Prostate gland (tissue), 2 donors: ENCODE measurements around the gene PRDM1. TPM values are rescaled to one million over a fixed set of nuclear protein-coding genes. Genes with fewer than 3 reads are reported as not detected.

Experiments
- DNase-seq: peaks from one replicate; pipeline ENCODE4 v3.0.0-alpha.2; 2019; ENCODE audit warnings: low spot score
- H3K27ac ChIP-seq, 2 donors: fragments of 200-600 bp; sonication (generic); 2 replicates each; pipeline ENCODE4 v1.5.1; 2017 to 2019
- H3K27me3 ChIP-seq: fragments of 200-600 bp; sonication (generic); replicated peaks from 2 replicates; pipeline ENCODE4 v1.5.1; 2019; ENCODE audit not compliant: insufficient read depth
- H3K36me3 ChIP-seq, 2 donors: fragments of 200-600 bp; sonication (generic); 1 replicate in 1 of 2; 2 replicates in 1 of 2; pipeline versions ENCODE4 v1.5.1 to v1.8.1; 2017 to 2019
- H3K4me1 ChIP-seq: fragments of 200-600 bp; sonication (generic); replicated peaks from 2 replicates; pipeline ENCODE4 v1.5.1; 2019
- H3K4me3 ChIP-seq, 2 donors: fragments of 200-600 bp; sonication (generic); 2 replicates each; pipeline ENCODE4 v1.5.1; 2017 to 2019
- H3K9me3 ChIP-seq: fragments of 200-600 bp; sonication (generic); 2 replicates; pipeline ENCODE4 v1.5.1; 2017
- POLR2A ChIP-seq: fragments of 450-650 bp; IDR thresholded peaks from one replicate; pipeline ENCODE4 v1.6.1; 2016; ENCODE audit warnings: antibody characterized with exemption, mild to moderate bottlenecking
- POLR2AphosphoS5 ChIP-seq: sonication (generic); formaldehyde crosslinking; IDR thresholded peaks from one replicate; pipeline ENCODE4 v1.6.1; 2017; ENCODE audit warnings: antibody characterized with exemption
- WGBS: methylation state at CpG from one replicate; pipeline ENCODE4 v1.1.5; 2018; 5-methylcytosine and 5-hydroxymethylcytosine counted together
- intact Hi-C: fragments of 100-400 bp; cut with DNase I; formaldehyde crosslinking; loops from one replicate; pipeline ENCODE4 v1.14.2; 2022
- total RNA-seq, 2 donors: library from RNA; depleted of rRNA; stranded (reverse); fragments of >200 nt; gene quantifications; one replicate each; pipeline ENCODE4 v1.1.0, GENCODE V29; 2016
- TF ChIP-seq, protein P1 (sequence below), 4 experiments: fragments of 200-600 bp in 2 of 4; fragments of 450-650 bp in 2 of 4; sonication (generic) in 2 of 4; IDR thresholded peaks; 1 replicate in 3 of 4; 2 replicates in 1 of 4; pipeline ENCODE4 v1.5.1; 2016 to 2019; ENCODE audit warnings: antibody characterized with exemption in 4 of 4, mild to moderate bottlenecking in 2 of 4, moderate library complexity in 2 of 4

The PRDM1 gene
- total RNA-seq, 2 donors from 2014 or later = 3.5 TPM

DNA sequence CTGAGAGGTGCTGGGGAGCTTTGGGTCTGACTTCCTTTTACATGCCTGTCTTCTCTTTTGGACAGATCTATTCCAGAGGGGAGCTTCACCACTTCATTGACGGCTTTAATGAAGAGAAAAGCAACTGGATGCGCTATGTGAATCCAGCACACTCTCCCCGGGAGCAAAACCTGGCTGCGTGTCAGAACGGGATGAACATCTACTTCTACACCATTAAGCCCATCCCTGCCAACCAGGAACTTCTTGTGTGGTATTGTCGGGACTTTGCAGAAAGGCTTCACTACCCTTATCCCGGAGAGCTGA, 13.1 kb downstream of the PRDM1 start:
- WGBS = 24% methylated on average over 7 of the region's 7 CpGs
- TF ChIP-seq, protein P1, sequence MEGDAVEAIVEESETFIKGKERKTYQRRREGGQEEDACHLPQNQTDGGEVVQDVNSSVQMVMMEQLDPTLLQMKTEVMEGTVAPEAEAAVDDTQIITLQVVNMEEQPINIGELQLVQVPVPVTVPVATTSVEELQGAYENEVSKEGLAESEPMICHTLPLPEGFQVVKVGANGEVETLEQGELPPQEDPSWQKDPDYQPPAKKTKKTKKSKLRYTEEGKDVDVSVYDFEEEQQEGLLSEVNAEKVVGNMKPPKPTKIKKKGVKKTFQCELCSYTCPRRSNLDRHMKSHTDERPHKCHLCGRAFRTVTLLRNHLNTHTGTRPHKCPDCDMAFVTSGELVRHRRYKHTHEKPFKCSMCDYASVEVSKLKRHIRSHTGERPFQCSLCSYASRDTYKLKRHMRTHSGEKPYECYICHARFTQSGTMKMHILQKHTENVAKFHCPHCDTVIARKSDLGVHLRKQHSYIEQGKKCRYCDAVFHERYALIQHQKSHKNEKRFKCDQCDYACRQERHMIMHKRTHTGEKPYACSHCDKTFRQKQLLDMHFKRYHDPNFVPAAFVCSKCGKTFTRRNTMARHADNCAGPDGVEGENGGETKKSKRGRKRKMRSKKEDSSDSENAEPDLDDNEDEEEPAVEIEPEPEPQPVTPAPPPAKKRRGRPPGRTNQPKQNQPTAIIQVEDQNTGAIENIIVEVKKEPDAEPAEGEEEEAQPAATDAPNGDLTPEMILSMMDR (IDR thresholded peaks at IDR 0.05) = no peak
- TF ChIP-seq POLR2AphosphoS5 = no peak
- TF ChIP-seq POLR2A = no peak
- intact Hi-C loops = no loop called here
- peak overlapping the region in 1 of 2 donors; percentile 4 for H3K4me3 ChIP-seq
- H3K27ac ChIP-seq = peak overlapping the region in 1 of 2 donors; percentile 67
- no peak for DNase-seq
- H3K9me3 ChIP-seq = no peaks in the 10 kb centered on the region
- H3K27me3 ChIP-seq = no peaks in the 10 kb centered on the region
- no peaks in the 10 kb centered on the region for H3K36me3 ChIP-seq
- no peaks in the 10 kb centered on the region for H3K4me1 ChIP-seq

- Histone ChIP-seq H3K36me3 (no peaks in the 10 kb centered on the region), H3K27me3 (no peaks in the 10 kb centered on the region), H3K4me3 (no peak overlapping the region), H3K4me1 (no peaks in the 10 kb centered on the region), H3K9me3 (no peaks in the 10 kb centered on the region), H3K27ac (no peak overlapping the region)
- DNase-seq = no peak
- 95% methylated on average over 9 of the region's 9 CpGs for WGBS
- TF ChIP-seq, protein P1 (IDR thresholded peaks at IDR 0.05) = no peak
- TF ChIP-seq POLR2AphosphoS5 (no peak), POLR2A (no peak)
- intact Hi-C loops = no loop called here
These were observed 14.6 kb downstream of the PRDM1 start for GRCh38 chr6:106100755-106101154.

DNA sequence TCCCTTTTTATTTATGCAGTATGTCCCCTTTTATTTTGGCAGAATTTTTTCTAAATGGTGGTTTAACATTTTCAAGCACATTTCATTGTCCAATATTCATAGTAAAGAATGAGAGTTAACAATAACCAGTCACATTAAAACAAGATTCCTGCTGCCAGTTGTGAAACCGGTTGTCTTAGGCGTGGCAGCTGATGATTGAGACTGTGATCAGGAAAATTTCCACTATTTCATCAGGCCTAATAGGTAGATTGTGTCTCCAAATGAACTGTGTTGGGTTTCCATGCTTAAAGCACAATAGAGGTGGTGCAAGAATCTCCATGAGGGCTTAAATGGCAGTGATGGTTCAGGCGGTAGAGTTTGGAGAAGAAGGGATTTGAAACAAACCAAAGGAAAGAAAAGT, 15.3 kb downstream of the PRDM1 start:
- Histone ChIP-seq H3K9me3 (no peaks in the 10 kb centered on the region), H3K36me3 (no peaks in the 10 kb centered on the region), H3K27ac (no peak overlapping the region), H3K4me3 (no peak overlapping the region), H3K27me3 (no peaks in the 10 kb centered on the region), H3K4me1 (no peaks in the 10 kb centered on the region)
- DNase-seq = no peak
- TF ChIP-seq, protein P1 (IDR thresholded peaks at IDR 0.05) = no peak
- TF ChIP-seq POLR2A (no peak), POLR2AphosphoS5 (no peak)
- WGBS = 87% methylated on average over 3 of the region's 3 CpGs
- intact Hi-C loops = no loop called here

GRCh38 chr6:106102034-106102433, 15.9 kb downstream of the PRDM1 start:
- 96% methylated on average over 5 of the region's 5 CpGs for WGBS
- H3K9me3 ChIP-seq = no peaks in the 10 kb centered on the region
- TF ChIP-seq POLR2A (no peak), POLR2AphosphoS5 (no peak)
- TF ChIP-seq, protein P1 (IDR thresholded peaks at IDR 0.05) = no peak
- H3K36me3 ChIP-seq = no peaks in the 10 kb centered on the region
- no peak overlapping the region for H3K27ac ChIP-seq
- no peaks in the 10 kb centered on the region for H3K27me3 ChIP-seq
- no peak for DNase-seq
- intact Hi-C loops = no loop called here
- no peak overlapping the region for H3K4me3 ChIP-seq
- no peaks in the 10 kb centered on the region for H3K4me1 ChIP-seq

GRCh38 chr6:106102967-106103727, 17.0 kb downstream of the PRDM1 start:
- no peaks in the 10 kb centered on the region for H3K27me3 ChIP-seq
- H3K4me1 ChIP-seq = no peaks in the 10 kb centered on the region
- WGBS = 47% methylated on average over 11 of the region's 11 CpGs
- H3K27ac ChIP-seq = peak overlapping the region in 1 of 2 donors; percentile 42
- H3K9me3 ChIP-seq = no peaks in the 10 kb centered on the region
- TF ChIP-seq POLR2AphosphoS5 (no peak), POLR2A (no peak)
- TF ChIP-seq, protein P1 (IDR thresholded peaks at IDR 0.05) = no peak
- no peaks in the 10 kb centered on the region for H3K36me3 ChIP-seq
- peak overlapping the region; percentile 7 to 14 for H3K4me3 ChIP-seq
- intact Hi-C loops = no loop called here
- no peak for DNase-seq
